ENCODE data around the gene TESPA1. TPM values are rescaled to one million over a fixed set of nuclear protein-coding genes. Genes with fewer than 3 reads are reported as not detected.
"Not testable (repeated sequence)": the region's sequence is repeated elsewhere in the genome, so short reads cannot be mapped to it uniquely, and the experiment has no call there.

Gene TESPA1
- total RNA-seq, 1 experiment from 2014 or later = not detected

DNA sequence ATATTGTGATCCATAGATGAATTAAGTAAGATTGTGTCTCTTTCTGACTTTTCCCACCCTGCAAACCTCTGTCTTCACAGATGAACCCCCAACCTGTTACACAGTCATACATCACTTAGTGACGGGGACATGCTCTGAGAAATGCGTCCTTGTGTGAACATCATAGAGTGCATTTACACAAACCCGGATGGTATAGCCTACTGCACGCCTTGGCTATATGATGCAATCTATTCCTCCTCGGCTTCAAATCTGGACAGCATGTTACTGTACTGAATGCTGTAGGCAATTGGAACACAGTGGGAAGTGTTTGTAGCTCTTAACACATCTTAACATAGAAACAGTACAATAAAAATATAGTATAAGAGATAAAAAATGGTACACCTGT lies 7.4 kb upstream of the TESPA1 start:
- no peaks in the 10 kb centered on the region; the same call in 1 of the 2 replicates for H3K4me1 ChIP-seq
- H3K27ac ChIP-seq = no peak overlapping the region
- no peak for DNase-seq
- H3K27me3 ChIP-seq = no peaks in the 10 kb centered on the region
- H3K4me3 ChIP-seq = no peak overlapping the region
- no peaks in the 10 kb centered on the region; the same call in 1 of the 2 replicates for H3K9me3 ChIP-seq (replicated peaks)
- H3K36me3 ChIP-seq = no peaks in the 10 kb centered on the region

DNA sequence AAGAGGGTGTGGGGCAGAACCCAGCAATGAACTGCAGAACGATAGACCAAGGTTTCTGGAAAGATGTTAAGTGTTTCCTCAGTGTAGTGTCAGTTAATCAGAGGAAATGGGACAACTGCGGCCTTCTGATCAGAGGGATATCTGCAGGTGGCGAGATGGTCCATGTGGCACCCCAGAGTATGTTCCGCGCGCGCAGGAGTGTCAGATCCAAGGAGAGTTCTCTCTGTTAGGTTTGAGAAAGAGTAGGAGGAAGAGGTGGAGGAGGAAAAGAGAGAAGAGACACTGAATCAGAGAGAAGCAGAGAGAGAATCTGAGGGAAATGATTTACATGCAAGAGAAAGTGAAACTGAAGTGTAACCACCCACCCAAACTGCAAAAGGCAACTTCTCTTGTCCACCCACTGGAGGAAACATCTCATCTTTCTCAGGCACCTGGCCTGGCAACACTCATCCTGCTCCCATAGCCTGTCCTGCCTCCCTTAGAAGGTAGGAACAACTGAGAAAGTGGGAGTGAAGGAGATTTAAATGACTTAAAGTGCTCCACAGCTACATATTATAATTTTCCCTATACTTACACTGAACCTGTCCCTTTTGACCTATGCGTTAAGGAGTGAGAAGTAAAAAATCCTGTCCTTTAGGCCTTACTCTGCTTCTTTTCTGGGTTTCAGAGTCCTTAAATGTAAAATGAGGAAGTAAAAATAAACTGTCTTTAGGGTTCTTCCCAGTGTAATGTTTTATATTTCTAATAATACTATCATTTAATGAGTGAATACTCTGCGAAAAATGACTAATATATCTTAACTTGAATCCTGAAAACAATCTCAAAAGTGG lies 6.8 kb upstream of the TESPA1 start:
- no peak for DNase-seq
- H3K27me3 ChIP-seq = no peaks in the 10 kb centered on the region
- no peaks in the 10 kb centered on the region for H3K36me3 ChIP-seq
- no peak overlapping the region for H3K27ac ChIP-seq
- H3K4me3 ChIP-seq = no peak overlapping the region
- no peaks in the 10 kb centered on the region; the same call in 1 of the 2 replicates for H3K9me3 ChIP-seq (replicated peaks)
- H3K4me1 ChIP-seq = no peaks in the 10 kb centered on the region; the same call in 1 of the 2 replicates

DNA sequence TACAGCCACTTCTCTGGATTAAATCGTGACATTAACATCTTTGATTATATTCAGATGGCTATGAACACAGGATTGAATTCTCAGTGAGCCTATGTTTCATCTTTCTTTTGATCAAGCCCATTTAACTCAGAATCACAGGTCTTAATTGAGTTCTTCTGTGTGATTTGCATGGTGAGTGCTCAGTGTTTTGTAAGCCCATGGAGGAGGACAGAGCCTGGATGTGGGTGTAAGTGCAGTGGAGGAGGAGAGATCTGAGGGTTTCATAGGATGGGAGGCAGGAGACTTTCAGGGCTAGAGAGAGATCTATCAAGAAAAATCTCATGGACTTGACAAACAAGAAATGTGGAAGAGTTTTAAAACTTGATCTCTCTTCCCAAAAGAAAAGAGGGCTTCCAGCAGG lies 5.3 kb upstream of the TESPA1 start:
- Histone ChIP-seq H3K4me3 (no peak overlapping the region), H3K9me3 (replicated peaks) (no peaks in the 10 kb centered on the region; the same call in 1 of the 2 replicates), H3K4me1 (no peaks in the 10 kb centered on the region; the same call in 1 of the 2 replicates), H3K36me3 (no peaks in the 10 kb centered on the region), H3K27ac (no peak overlapping the region), H3K27me3 (no peaks in the 10 kb centered on the region)
- no peak for DNase-seq

DNA sequence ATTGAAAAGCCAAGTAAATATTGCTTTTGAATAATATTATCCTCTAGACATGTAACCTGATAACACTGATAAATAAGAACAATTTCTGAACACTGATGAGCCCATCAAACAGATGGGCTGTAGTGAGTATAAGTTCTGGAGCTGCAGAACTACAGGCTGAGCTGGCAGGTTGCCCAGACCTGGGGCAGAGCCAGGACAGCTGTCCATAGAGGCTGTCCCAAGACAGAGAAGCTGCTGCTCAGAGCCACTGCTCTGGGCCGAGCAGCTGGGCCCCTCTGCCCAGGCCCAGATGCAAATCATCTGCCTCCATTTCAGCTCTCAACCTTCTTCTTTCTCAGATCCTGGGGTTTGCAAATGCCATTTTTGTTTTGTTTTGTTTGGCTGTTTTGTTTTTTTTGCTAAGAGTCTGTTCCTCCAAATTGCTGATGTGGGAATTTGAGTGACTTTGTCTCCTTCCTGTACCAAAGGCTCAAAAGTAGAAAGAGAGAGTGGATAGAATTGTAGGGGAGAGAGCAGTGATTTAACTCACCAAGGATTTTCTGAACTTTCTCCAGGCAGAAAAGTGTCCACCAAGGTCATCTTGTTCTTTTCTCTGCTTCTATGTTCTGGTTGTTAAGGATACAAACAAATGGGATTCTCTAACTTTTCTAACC lies 4.0 kb upstream of the TESPA1 start:
- no peaks in the 10 kb centered on the region; the same call in 1 of the 2 replicates for H3K9me3 ChIP-seq (replicated peaks)
- H3K4me3 ChIP-seq = no peak overlapping the region
- H3K27ac ChIP-seq = no peak overlapping the region
- no peaks in the 10 kb centered on the region for H3K27me3 ChIP-seq
- H3K36me3 ChIP-seq = no peaks in the 10 kb centered on the region
- H3K4me1 ChIP-seq = no peaks in the 10 kb centered on the region; the same call in 1 of the 2 replicates
- DNase-seq = peak; percentile 70 to 72

DNA sequence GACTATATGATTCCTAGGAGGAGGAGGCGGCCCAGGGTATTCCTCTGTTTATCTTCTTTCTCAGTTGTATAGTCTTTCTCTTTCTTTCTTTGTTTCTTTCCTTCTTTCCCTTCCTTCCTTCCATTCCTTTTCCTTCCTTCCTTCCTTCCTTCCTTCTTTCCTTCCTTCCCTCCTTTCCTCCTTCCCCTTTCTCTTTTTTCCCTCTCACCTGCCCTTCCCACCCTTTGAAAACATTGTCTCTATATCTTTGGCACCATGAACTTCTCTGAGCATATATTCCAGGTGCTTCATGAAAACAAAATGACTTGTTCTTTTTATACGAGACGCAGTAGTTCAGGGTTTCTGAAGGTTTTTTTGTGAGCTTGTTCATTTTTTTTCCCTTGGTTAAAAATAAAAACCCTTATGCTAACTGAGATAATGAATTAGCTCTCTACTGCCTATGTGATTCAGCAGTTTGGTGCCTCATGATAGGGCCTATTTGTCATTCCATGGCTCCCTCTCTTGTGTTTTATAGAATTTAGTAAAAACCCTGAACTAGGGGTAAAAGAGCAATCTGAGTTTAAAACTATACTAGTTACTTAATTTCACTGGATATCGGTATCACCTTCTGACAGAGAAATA lies 3.2 kb upstream of the TESPA1 start:
- DNase-seq = no peak

DNA sequence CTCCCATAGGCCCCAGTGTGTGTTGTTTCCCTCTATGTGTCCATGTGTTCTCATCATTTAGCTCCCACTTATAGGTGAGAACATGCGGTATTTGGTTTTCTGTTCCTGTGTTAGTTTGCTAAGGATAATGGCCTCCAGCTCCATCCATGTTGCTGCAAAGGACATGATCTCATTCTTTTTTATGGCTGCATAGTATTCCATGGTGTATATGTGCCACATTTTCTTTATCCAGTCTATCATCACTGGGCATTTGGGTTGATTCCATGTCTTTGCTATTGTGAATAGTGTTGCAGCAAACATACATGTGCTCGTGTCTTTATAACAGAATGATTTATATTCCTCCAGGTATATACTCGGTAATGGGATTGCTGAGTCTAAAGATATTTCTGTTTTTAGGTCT lies 2.2 kb upstream of the TESPA1 start:
- not testable (repeated sequence) for H3K9me3 ChIP-seq (replicated peaks); H3K36me3 ChIP-seq; H3K4me1 ChIP-seq; DNase-seq; H3K27me3 ChIP-seq; H3K4me3 ChIP-seq; H3K27ac ChIP-seq

More for the DNA sequence above, 3.2 kb upstream of the TESPA1 start:
- H3K4me3 ChIP-seq = no peak overlapping the region
- H3K9me3 ChIP-seq (replicated peaks) = no peaks in the 10 kb centered on the region; the same call in 1 of the 2 replicates
- H3K36me3 ChIP-seq = no peaks in the 10 kb centered on the region
- no peaks in the 10 kb centered on the region for H3K27me3 ChIP-seq
- no peaks in the 10 kb centered on the region; the same call in 1 of the 2 replicates for H3K4me1 ChIP-seq
- H3K27ac ChIP-seq = no peak overlapping the region

DNA sequence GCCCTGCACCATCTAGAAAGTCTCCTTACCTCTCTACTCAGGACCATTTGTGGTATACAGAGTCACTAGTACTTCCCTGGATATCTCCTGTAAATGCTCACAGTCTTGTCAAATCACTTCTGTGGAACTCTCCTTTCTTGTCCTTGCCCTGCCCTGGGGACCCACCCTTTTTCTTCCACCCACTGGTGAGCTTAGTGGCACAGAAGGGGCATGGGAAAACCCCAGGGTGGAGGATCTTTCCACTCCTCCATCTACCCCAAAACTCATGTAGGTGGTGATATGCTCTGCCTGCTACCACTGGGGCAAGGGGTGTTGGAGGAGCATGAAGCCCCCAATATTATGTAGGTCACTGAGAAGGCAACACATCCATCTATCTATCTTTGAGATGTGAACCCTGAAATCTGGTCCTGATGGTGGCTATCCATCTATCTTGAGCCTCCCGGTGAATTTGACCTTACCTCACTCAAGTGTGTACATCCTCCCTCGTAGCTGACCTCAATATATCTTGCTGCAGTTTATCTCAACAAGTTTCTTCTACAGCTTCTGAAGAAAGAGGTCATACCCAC lies 943 bp downstream of the TESPA1 start:
- DNase-seq = no peak
- no peaks in the 10 kb centered on the region; the same call in 1 of the 2 replicates for H3K9me3 ChIP-seq (replicated peaks)
- no peak overlapping the region for H3K27ac ChIP-seq
- H3K4me3 ChIP-seq = no peak overlapping the region
- H3K27me3 ChIP-seq = 0 out of 2 replicates have a peak, but pooled peaks cover 2% of the 10 kb centered on the region
- no peaks in the 10 kb centered on the region; the same call in 1 of the 2 replicates for H3K4me1 ChIP-seq
- H3K36me3 ChIP-seq = no peaks in the 10 kb centered on the region

DNA sequence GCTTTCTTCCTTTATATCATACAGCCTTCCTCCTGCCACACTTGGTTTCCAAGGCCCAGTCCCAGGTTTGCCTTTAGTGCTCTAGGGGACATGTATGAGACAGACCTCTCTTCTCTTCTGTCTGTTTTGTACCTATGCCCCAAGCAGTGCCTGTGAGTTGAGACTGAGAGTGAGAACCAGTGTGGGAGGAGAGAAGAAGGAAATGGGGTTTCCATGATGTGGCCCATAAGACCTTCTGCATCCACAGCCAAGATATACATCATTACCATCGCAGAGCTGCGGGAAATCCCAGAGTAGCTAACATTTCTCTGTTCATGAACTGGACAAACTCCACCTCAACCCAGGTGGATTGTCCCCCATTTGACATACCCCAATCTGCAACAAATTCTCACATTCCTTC lies 2.8 kb downstream of the TESPA1 start:
- Histone ChIP-seq H3K36me3 (no peaks in the 10 kb centered on the region), H3K4me1 (no peaks in the 10 kb centered on the region), H3K27ac (no peak overlapping the region), H3K4me3 (no peak overlapping the region), H3K27me3 (peaks cover 11% of the 10 kb centered on the region; the same call in 1 of the 2 replicates), H3K9me3 (replicated peaks) (no peaks in the 10 kb centered on the region; the same call in 1 of the 2 replicates)
- DNase-seq = no peak

DNA sequence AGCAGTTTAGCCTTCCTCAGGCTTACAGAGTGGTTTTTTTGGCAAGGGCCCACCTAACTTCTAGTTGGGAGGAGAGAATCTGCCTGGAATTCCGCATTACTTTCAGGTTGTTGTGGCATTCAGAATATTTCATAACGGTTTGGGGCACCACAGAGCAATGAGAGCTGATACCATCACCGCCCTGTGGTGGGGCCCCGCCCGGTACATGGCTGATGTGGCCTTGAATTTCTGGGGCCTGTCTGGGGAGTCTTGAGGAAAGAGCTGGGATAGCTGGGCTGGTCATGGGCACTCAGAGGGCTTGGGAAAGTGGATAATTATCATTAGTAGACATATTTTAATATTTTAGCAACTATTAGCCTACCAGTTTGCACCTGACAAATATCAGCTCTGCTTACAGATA lies 4.2 kb downstream of the TESPA1 start:
- Histone ChIP-seq H3K36me3 (no peaks in the 10 kb centered on the region), H3K27me3 (peaks cover 11% of the 10 kb centered on the region; the same call in 1 of the 2 replicates), H3K4me1 (no peaks in the 10 kb centered on the region), H3K4me3 (no peak overlapping the region), H3K9me3 (replicated peaks) (no peaks in the 10 kb centered on the region), H3K27ac (no peak overlapping the region)
- DNase-seq = no peak

DNA sequence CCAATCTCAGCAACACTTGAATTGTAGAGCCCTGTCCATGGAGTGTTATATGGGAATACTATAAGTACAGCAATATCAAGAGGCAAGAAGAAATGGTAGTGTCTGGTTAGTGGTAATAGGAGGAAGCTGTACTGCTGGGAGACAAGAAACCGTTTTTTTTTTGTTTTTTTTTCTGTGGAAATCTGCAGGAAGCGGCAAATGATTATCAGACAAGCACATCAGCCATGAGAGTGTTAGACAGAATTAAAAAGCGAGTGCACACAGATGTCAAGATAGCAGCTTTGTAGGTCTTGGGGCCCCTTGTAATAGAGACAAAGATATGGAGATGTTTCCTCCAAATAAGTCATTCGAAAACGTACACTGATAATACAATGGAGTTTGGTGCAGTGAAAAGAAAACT lies 6.7 kb downstream of the TESPA1 start:
- DNase-seq = no peak
- no peak overlapping the region for H3K27ac ChIP-seq
- H3K27me3 ChIP-seq = peaks cover 11% of the 10 kb centered on the region; the same call in 1 of the 2 replicates
- H3K4me1 ChIP-seq = no peaks in the 10 kb centered on the region
- H3K36me3 ChIP-seq = no peaks in the 10 kb centered on the region
- H3K4me3 ChIP-seq = no peak overlapping the region
- H3K9me3 ChIP-seq (replicated peaks) = no peaks in the 10 kb centered on the region

DNA sequence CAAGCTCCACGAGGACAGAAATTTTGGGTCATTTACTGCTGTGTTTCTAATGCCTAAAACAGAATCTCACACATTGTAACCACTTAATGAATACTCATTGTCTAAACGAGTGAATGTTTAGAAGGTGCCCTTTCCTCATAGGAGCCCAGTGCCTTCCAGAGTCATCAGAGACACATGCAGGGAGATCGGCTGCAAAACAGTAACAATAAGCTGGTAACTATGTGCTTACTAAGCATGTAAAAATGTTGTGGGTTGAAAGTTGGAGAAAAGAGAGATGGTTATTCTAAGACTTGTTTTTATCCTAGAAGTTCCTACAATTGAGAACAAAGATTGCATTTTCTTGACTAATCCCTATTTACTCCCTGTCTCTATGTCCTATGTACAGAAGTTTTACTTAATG lies 7.4 kb downstream of the TESPA1 start:
- Histone ChIP-seq H3K27me3 (peaks cover 11% of the 10 kb centered on the region; the same call in 1 of the 2 replicates), H3K4me1 (no peaks in the 10 kb centered on the region), H3K27ac (no peak overlapping the region), H3K9me3 (replicated peaks) (no peaks in the 10 kb centered on the region), H3K36me3 (no peaks in the 10 kb centered on the region), H3K4me3 (no peak overlapping the region)
- no peak for DNase-seq

DNA sequence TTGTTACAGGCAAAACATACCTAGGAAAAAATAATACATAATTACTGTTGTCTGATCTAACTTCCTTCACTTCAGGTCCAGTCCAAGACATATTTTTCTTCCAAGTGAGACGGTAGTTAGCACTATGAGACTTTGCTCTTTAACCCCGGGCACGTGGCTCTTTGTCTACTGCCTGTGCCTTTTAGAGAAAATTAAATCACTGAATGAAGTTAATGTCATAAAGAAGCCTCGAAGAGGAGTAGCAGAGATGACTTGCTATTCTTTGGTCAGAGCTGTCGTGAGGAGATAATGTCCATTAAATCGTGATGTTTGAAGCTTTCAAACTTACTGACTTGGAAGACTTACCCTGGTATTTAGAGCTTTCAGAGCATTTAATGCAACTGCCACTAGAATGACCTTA lies 8.7 kb downstream of the TESPA1 start:
- H3K9me3 ChIP-seq (replicated peaks) = no peaks in the 10 kb centered on the region
- no peak overlapping the region for H3K4me3 ChIP-seq
- H3K36me3 ChIP-seq = no peaks in the 10 kb centered on the region
- peaks cover 11% of the 10 kb centered on the region; the same call in 1 of the 2 replicates for H3K27me3 ChIP-seq
- H3K4me1 ChIP-seq = no peaks in the 10 kb centered on the region
- DNase-seq = no peak
- no peak overlapping the region for H3K27ac ChIP-seq

DNA sequence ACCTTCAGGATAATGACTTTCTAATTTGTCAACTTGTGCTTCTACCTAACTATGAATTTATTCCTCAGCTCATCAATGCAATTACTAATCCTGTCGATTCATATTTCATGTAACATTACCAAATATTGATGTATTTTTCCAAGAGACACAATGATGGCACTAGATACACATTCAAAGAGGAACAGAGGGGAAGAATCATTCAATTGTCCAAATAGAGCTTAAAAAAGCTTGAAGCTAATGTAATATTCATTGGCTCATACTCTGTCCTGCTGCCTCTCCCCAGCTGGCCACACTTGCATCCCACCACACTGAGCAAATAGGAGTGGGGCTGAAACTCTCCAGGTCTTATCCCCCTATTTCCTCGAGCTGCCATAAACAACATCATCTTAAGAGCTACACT lies 9.3 kb downstream of the TESPA1 start:
- H3K9me3 ChIP-seq (replicated peaks) = no peaks in the 10 kb centered on the region
- no peaks in the 10 kb centered on the region for H3K4me1 ChIP-seq
- H3K27ac ChIP-seq = no peak overlapping the region
- no peak for DNase-seq
- peaks cover 11% of the 10 kb centered on the region; the same call in 1 of the 2 replicates for H3K27me3 ChIP-seq
- H3K36me3 ChIP-seq = no peaks in the 10 kb centered on the region
- no peak overlapping the region for H3K4me3 ChIP-seq

DNA sequence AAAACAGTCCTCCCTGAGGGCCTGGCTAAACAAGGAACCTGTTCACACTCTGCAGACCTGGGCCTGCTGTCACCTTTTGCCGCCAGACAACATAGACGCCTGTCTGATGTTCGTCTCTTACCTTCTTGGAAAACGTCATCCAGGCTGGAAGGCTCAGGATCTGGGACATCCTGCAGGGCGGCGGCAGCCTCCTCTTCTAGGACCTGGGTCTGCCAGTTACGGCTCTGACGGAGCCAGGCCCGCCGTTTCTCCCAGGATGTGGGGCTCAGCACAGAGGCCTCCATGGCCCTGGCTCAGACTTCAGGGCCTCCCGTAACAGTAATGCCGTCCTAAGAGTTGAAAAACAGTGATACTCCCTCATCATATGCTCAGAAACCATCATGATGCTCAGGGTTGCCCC lies 10.3 kb downstream of the TESPA1 start:
- Histone ChIP-seq H3K9me3 (replicated peaks) (no peaks in the 10 kb centered on the region), H3K27ac (no peak overlapping the region)
- DNase-seq = no peak

More for the DNA sequence above, 10.3 kb downstream of the TESPA1 start:
- Histone ChIP-seq H3K4me3 (no peak overlapping the region), H3K27me3 (peaks cover 11% of the 10 kb centered on the region; the same call in 1 of the 2 replicates), H3K36me3 (no peaks in the 10 kb centered on the region), H3K4me1 (no peaks in the 10 kb centered on the region)
